AG04450 (cell line): ENCODE measurements around the gene ILKAP. TPM values are rescaled to one million over a fixed set of nuclear protein-coding genes. Genes with fewer than 3 reads are reported as not detected.

ENCODE experiments used
- CTCF ChIA-PET: fragments of 300-600, 350-600 bp; formaldehyde crosslinking; extraction: SDS; loops from one replicate; lab custom pipeline; 2022; ENCODE audit warnings: antibody characterized with exemption, inconsistent platforms; lab: Charles Lee
- POLR2A ChIA-PET: fragments of 350-600 bp; formaldehyde crosslinking; extraction: SDS; loops from one replicate; lab custom pipeline; 2021; ENCODE audit warnings: antibody characterized with exemption, inconsistent platforms; lab: Yijun Ruan, JAX
- DNase-seq: peaks from one replicate; pipeline ENCODE4 v3.0.0-alpha.2; 2011; ENCODE audit warnings: low read depth, low spot score
- H3K27ac ChIP-seq: one replicate; pipeline ENCODE4 v1.5.1; 2012; ENCODE audit warnings: low read depth, low read length, control low read depth
- H3K27me3 ChIP-seq: one replicate; pipeline ENCODE4 v1.6.0; 2012; ENCODE audit warnings: low read length; ENCODE audit not compliant: control insufficient read depth, insufficient read depth
- H3K4me3 ChIP-seq: 2 replicates; pipeline ENCODE4 v1.5.1; 2011; ENCODE audit warnings: mild to moderate bottlenecking, low read depth, low read length, control low read depth
- H3K9me3 ChIP-seq: 2 replicates; pipeline ENCODE4 v1.5.1; 2012; ENCODE audit warnings: low read length; ENCODE audit not compliant: control insufficient read depth, insufficient read depth
- polyA plus RNA-seq: library from polyadenylated mRNA; depleted of rRNA; stranded (reverse); fragments of >200 nt; gene quantifications from 2 replicates; pipeline ENCODE4 v1.2.3, GENCODE V29; 2011
- TF ChIP-seq, protein P1 (sequence below): IDR thresholded peaks from 2 replicates; pipeline ENCODE4 v1.5.1; 2011; ENCODE audit warnings: low read depth, low read length, control low read depth, inconsistent platforms

Gene ILKAP
- polyA plus RNA-seq, 1 experiment, result 34.9 TPM

DNA sequence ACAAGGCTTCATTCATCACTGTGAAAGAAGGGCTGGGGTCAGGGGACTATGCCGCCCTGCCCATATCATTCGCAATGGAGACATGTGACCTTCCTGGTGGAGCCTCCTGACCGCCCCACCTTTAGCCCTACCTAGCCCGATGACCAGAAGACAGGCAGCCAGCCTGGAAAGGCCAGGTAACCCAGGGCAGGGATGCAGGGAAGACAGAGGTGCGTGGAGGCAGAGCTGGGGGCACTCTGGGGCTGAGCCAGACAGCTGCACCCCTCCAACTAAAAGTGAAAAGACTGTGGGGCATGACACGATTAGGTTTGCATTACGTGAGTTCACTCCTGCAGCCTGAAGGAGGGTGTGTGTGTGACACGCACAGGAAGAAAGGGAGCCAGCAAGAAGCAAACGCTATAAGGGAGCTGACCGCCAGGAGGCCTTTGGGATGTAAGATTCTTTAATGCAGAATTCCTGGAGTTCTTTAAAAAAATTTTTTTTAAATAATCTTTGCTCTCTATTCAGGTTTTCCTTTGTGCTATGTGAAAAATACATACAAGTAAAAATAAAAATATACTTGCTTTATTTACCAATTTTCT, 40.1 kb upstream of the ILKAP start:
- no peak for DNase-seq
- Histone ChIP-seq H3K4me3 (no peak overlapping the region), H3K9me3 (peaks cover 5% of the 10 kb centered on the region; the same call in 1 of the 2 replicates), H3K27me3 (peaks cover 12% of the 10 kb centered on the region), H3K27ac (no peak overlapping the region)
- CTCF ChIA-PET, result interaction anchor here (0.6 to 1.7 kb wide), 2 partner anchors 20 to 768 kb away, joined by 3 to 4 read pairs; no protein-coding TSS in a partner anchor
- POLR2A ChIA-PET, result no interaction called here
- TF ChIP-seq, protein P1, sequence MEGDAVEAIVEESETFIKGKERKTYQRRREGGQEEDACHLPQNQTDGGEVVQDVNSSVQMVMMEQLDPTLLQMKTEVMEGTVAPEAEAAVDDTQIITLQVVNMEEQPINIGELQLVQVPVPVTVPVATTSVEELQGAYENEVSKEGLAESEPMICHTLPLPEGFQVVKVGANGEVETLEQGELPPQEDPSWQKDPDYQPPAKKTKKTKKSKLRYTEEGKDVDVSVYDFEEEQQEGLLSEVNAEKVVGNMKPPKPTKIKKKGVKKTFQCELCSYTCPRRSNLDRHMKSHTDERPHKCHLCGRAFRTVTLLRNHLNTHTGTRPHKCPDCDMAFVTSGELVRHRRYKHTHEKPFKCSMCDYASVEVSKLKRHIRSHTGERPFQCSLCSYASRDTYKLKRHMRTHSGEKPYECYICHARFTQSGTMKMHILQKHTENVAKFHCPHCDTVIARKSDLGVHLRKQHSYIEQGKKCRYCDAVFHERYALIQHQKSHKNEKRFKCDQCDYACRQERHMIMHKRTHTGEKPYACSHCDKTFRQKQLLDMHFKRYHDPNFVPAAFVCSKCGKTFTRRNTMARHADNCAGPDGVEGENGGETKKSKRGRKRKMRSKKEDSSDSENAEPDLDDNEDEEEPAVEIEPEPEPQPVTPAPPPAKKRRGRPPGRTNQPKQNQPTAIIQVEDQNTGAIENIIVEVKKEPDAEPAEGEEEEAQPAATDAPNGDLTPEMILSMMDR, result no peak

DNA sequence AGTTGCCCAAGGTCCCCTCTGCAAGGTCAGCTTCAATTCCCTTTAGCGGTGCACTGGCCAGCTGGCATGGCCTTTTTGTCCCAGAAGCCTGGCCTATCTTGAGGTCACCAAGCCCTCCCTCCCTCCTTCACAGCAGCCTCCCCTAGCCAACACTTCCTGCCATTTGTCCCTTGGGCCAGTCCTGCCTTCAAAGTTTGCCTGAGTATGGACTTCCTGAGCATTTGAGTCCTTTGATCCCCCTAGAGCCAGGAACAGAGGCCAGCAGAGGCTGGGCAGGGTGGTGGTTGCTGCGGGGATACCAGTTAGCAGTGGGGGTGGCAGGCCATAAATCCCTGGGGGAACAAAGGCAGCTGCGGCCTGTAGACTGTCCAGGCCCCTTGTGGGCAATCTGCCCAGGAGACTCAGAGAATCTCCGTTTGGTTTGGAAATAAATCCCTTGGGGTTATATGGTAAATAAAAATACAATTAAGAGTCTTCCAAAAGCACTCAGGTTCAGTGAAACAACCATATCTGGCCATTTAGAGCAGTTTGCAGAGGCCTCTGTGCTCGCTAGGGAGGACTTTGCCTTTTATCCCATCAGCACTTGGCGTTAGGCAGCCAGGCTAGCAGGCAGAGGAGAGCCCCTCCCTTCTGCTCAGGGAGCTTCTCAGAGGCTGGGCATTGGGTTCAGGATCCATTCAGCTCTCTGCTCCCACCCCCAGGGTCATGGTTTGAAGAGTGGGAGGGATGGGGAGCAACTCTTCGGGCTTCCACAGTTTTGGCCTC, 39.4 kb upstream of the ILKAP start:
- Histone ChIP-seq H3K27me3 (peaks cover 14% of the 10 kb centered on the region), H3K9me3 (peaks cover 6% of the 10 kb centered on the region; the same call in 1 of the 2 replicates), H3K27ac (no peak overlapping the region), H3K4me3 (no peak overlapping the region)
- POLR2A ChIA-PET, result no interaction called here
- no peak for DNase-seq
- CTCF ChIA-PET, result interaction anchor here (1.7 kb wide), 1 partner anchor 20 kb away, joined by 4 read pairs; no protein-coding TSS in a partner anchor
- TF ChIP-seq, protein P1, result no peak

DNA sequence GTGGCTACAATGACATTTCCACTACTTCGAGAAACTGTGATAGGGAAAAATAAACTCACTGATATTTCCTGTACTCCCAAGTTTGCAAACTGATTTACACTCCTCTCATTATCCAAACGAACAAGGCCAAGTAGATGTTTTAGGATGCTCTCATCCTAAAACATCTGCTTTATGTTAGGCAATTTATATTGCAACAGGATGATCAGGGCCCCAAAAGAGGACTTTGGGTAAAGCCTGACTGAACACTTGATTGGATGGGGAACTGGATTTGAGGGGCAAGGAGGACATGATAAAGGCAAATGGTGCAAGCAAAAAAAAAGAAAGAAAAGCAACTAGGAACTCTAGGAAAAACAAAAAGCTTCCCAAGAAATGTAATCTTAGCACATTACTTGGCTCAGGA, 38.5 kb upstream of the ILKAP start:
- no peak for DNase-seq
- no peak overlapping the region for H3K4me3 ChIP-seq
- TF ChIP-seq, protein P1, result no peak
- ChIA-PET POLR2A (no interaction called here), CTCF (no interaction called here)
- H3K9me3 ChIP-seq, result peaks cover 6% of the 10 kb centered on the region; the same call in 1 of the 2 replicates
- no peak overlapping the region for H3K27ac ChIP-seq
- H3K27me3 ChIP-seq, result peaks cover 18% of the 10 kb centered on the region

DNA sequence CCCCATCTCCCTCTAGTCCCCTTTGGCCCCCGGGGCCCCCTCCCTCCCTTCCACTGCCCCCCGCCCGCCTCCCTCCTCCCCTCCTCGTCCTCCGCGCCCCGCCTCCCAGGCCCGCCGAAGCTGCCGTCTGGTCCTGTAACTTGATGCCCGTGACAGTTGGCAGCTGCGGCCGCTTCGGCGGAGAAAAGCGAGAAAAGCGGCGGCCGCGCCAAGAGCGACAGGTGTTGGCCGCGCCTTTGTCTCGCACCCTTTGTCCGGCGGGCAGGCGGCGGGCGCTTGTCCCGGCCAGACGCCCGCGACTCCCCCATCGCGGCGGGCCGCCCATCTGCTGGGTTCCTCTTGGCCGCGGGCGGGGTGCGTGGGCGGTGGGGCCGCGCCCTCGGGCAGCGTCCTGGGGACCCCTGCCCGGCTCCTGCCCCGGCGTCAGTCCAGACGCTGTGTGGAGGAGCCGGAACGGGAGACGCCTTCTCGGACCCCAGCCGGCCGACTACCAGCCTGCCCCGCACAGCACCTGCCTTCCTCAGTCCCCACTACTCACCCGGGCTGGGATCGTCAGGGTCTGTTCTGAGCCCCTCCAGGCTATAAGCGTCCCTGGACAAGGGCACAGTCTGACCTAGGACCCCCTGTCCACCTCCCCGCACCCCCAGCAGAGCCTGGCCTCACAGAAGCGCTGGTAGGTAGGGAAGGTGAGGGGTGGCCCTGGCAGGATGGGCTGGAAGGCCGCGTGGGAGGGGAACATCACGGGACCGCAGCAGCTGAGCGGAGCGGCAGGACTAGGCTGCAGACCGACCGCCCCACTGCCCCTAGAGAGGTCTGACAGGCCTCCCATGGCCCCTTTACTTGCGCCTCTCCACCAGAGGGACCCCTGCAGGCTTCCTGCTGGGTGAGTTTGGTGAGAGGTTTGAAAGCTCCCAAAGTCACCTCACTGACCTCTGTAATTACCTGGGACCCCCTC, 37.5 kb upstream of the ILKAP start:
- TF ChIP-seq, protein P1, result no peak
- POLR2A ChIA-PET, result interaction anchor here (1.0 kb wide), 1 partner anchor 71 kb away, joined by 4 read pairs; no protein-coding TSS in a partner anchor
- no peak overlapping the region for H3K27ac ChIP-seq

More for the DNA sequence above, 37.5 kb upstream of the ILKAP start:
- DNase-seq, result no peak
- Histone ChIP-seq H3K27me3 (peaks cover 27% of the 10 kb centered on the region), H3K4me3 (no peak overlapping the region; the same call in 1 of the 2 replicates), H3K9me3 (peaks cover 6% of the 10 kb centered on the region; the same call in 1 of the 2 replicates)
- CTCF ChIA-PET, result no interaction called here
